ENCODE data around the gene MEGF11.

- TF ChIP-seq CTCF (IDR thresholded peaks at IDR 0.05) (no peak), POLR2A (IDR thresholded peaks at IDR 0.05) (no peak)
Measured at GRCh38 chr15:65917407-65917756, 336.2 kb downstream of the MEGF11 start.
